IMR-90 (cell line): ENCODE data around the gene KLK10. TPM values are rescaled to one million over a fixed set of nuclear protein-coding genes. Genes with fewer than 3 reads are reported as not detected.

Experiments
- ATAC-seq: fragments of 200-7000 bp; cut with Tn5 transposase; 2 replicates; pipeline ENCODE4 v1.9.1; 2020; ENCODE audit warnings: low read depth, mild to moderate bottlenecking, moderate library complexity
- BruUV-seq: library from RNA; stranded (reverse); fragments of 400-500 nt; replicated peaks from 2 replicates; lab custom pipeline; 2021; lab: Mats Ljungman, UMichigan
- CTCF ChIA-PET: fragments of 300-600 bp; formaldehyde crosslinking; extraction: SDS; loops from one replicate; lab custom pipeline; 2021; ENCODE audit warnings: antibody characterized with exemption; lab: Yijun Ruan, JAX
- POLR2A ChIA-PET: fragments of 300-600 bp; sonication (Branson Sonifier 250); formaldehyde crosslinking; loops from one replicate; lab custom pipeline; 2022; ENCODE audit warnings: antibody characterized with exemption; ENCODE audit not compliant: unreplicated experiment; lab: Charles Lee
- DNase-seq: peaks from one replicate; pipeline ENCODE4 v3.0.0; 2013
- H2AFZ ChIP-seq: replicated peaks from 2 replicates; pipeline ENCODE3; 2013; ENCODE audit warnings: low read length, mild to moderate bottlenecking; ENCODE audit not compliant: poor library complexity
- H2AK5ac ChIP-seq: 2 replicates; pipeline ENCODE4 v1.6.1; 2013; ENCODE audit warnings: low read depth, low read length, inconsistent platforms
- H2AK9ac ChIP-seq: replicated peaks from 2 replicates; pipeline ENCODE3; 2013; ENCODE audit warnings: mild to moderate bottlenecking, low read depth, low read length, moderate library complexity; ENCODE audit not compliant: poor library complexity
- H2BK120ac ChIP-seq: 2 replicates; pipeline ENCODE4 v1.6.1; 2013; ENCODE audit warnings: low read depth, low read length, inconsistent platforms
- H2BK15ac ChIP-seq: 3 replicates; pipeline ENCODE4 v1.6.1; 2013; ENCODE audit warnings: low read depth, low read length, inconsistent platforms
- H2BK20ac ChIP-seq: 2 replicates; pipeline ENCODE4 v1.6.1; 2013; ENCODE audit warnings: low read depth, mild to moderate bottlenecking, inconsistent platforms, low read length, moderate library complexity
- H2BK5ac ChIP-seq: 2 replicates; pipeline ENCODE4 v1.6.1; 2013; ENCODE audit warnings: mild to moderate bottlenecking, low read depth, low read length, inconsistent platforms; ENCODE audit not compliant: poor library complexity, severe bottlenecking
- H3K14ac ChIP-seq: replicated peaks from 2 replicates; pipeline ENCODE4 v1.6.1; 2013; ENCODE audit warnings: low read depth, low read length, inconsistent platforms
- H3K18ac ChIP-seq: 2 replicates; pipeline ENCODE4 v1.6.1; 2013; ENCODE audit warnings: low read depth, low read length, control low read depth
- H3K23ac ChIP-seq: 2 replicates; pipeline ENCODE4 v1.6.1; 2013; ENCODE audit warnings: low read depth, low read length, inconsistent platforms
- H3K27ac ChIP-seq: 2 replicates; pipeline ENCODE4 v1.5.1; 2013; ENCODE audit warnings: mild to moderate bottlenecking, control low read depth, low read length; ENCODE audit not compliant: insufficient read depth
- H3K27me3 ChIP-seq: 2 replicates; pipeline ENCODE4 v1.6.1; 2013; ENCODE audit warnings: low read length; ENCODE audit not compliant: control insufficient read depth, insufficient read depth
- H3K36me3 ChIP-seq: 2 replicates; pipeline ENCODE4 v1.6.1; 2013; ENCODE audit warnings: low read length, mixed read lengths; ENCODE audit not compliant: control insufficient read depth, insufficient read depth
- H3K4ac ChIP-seq: 2 replicates; pipeline ENCODE4 v1.6.1; 2013; ENCODE audit warnings: low read depth, low read length, inconsistent platforms
- H3K4me1 ChIP-seq: 2 replicates; pipeline ENCODE4 v1.6.1; 2013; ENCODE audit warnings: low read length, mixed read lengths; ENCODE audit not compliant: control insufficient read depth, insufficient read depth
- H3K4me2 ChIP-seq: 2 replicates; pipeline ENCODE4 v1.6.1; 2013; ENCODE audit warnings: low read depth, mild to moderate bottlenecking, control low read depth, low read length, moderate library complexity
- H3K4me3 ChIP-seq: 2 replicates; pipeline ENCODE4 v1.5.1; 2013; ENCODE audit warnings: low read depth, mild to moderate bottlenecking, control low read depth, low read length, moderate library complexity; ENCODE audit not compliant: insufficient read depth
- H3K56ac ChIP-seq: 2 replicates; pipeline ENCODE4 v1.6.1; 2013; ENCODE audit warnings: low read length, inconsistent platforms; ENCODE audit not compliant: insufficient read depth; ENCODE audit errors: extremely low read depth
- H3K79me1 ChIP-seq, 2 experiments: 2 replicates each; pipeline ENCODE4 v1.6.1; 2013; ENCODE audit warnings: low read length in 2 of 2, inconsistent platforms in 1 of 2, low read depth in 1 of 2
- H3K9ac ChIP-seq: 2 replicates; pipeline ENCODE4 v1.6.1; 2013; ENCODE audit warnings: low read depth, low read length, control low read depth
- H3K9me1 ChIP-seq: 2 replicates; pipeline ENCODE4 v1.6.1; 2013; ENCODE audit warnings: low read length, inconsistent platforms; ENCODE audit not compliant: insufficient read depth
- H3K9me3 ChIP-seq: 2 replicates; pipeline ENCODE4 v1.6.1; 2013; ENCODE audit warnings: low read length; ENCODE audit not compliant: control insufficient read depth, insufficient read depth
- H4K20me1 ChIP-seq: 2 replicates; pipeline ENCODE4 v1.6.1; 2013; ENCODE audit warnings: low read length, inconsistent platforms; ENCODE audit not compliant: insufficient read depth
- H4K5ac ChIP-seq: 2 replicates; pipeline ENCODE4 v1.6.1; 2013; ENCODE audit warnings: mild to moderate bottlenecking, low read depth, low read length, control low read depth
- H4K8ac ChIP-seq, 2 experiments: 2 replicates each; pipeline ENCODE4 v1.6.1; 2013; ENCODE audit warnings: low read depth in 2 of 2, low read length in 2 of 2, control low read depth in 1 of 2, inconsistent platforms in 1 of 2
- H4K91ac ChIP-seq: 2 replicates; pipeline ENCODE4 v1.6.1; 2013; ENCODE audit warnings: low read depth, low read length, inconsistent platforms; ENCODE audit not compliant: insufficient read depth
- CHD1 ChIP-seq: IDR thresholded peaks from 2 replicates; pipeline ENCODE4 v1.6.1; 2012; ENCODE audit warnings: low read depth, low read length, improper control_type of control experiment
- CTCF ChIP-seq: conservative IDR thresholded peaks from 2 replicates; pipeline ENCODE4 v1.5.1; 2012; ENCODE audit warnings: mild to moderate bottlenecking, low read depth, low read length, improper control_type of control experiment
- FOS ChIP-seq: fragments of 150-350 bp; IDR thresholded peaks from 2 replicates; pipeline ENCODE4 v1.6.1; 2016; ENCODE audit warnings: low read depth, low read length
- MAFK ChIP-seq: IDR thresholded peaks from 2 replicates; pipeline ENCODE4 v1.6.1; 2012; ENCODE audit warnings: low read depth, low read length, improper control_type of control experiment
- MAZ ChIP-seq: IDR thresholded peaks from 2 replicates; pipeline ENCODE4 v1.6.1; 2012; ENCODE audit warnings: low read depth, mild to moderate bottlenecking, low read length, improper control_type of control experiment, moderate library complexity, borderline replicate concordance
- MXI1 ChIP-seq: IDR thresholded peaks from 2 replicates; pipeline ENCODE4 v1.6.1; 2012; ENCODE audit warnings: low read depth, mild to moderate bottlenecking, low read length, moderate library complexity, borderline replicate concordance
- NFE2L2 ChIP-seq: fragments of 150-350 bp; IDR thresholded peaks from 2 replicates; pipeline ENCODE4 v1.6.1; 2016; ENCODE audit warnings: low read depth, mild to moderate bottlenecking, low read length
- POLR2A ChIP-seq: IDR thresholded peaks from 2 replicates; pipeline ENCODE4 v1.6.1; 2012; ENCODE audit warnings: mild to moderate bottlenecking, low read depth, low read length
- RAD21 ChIP-seq: IDR thresholded peaks from 2 replicates; pipeline ENCODE4 v1.6.1; 2012; ENCODE audit warnings: low read length, improper control_type of control experiment
- RCOR1 ChIP-seq: IDR thresholded peaks from 2 replicates; pipeline ENCODE4 v1.6.1; 2012; ENCODE audit warnings: mild to moderate bottlenecking, low read length, improper control_type of control experiment; ENCODE audit not compliant: insufficient replicate concordance
- RFX5 ChIP-seq: IDR thresholded peaks from 2 replicates; pipeline ENCODE4 v1.8.0; 2012; ENCODE audit warnings: low read depth, mild to moderate bottlenecking, low read length, moderate library complexity
- SMC3 ChIP-seq: fragments of 150-350 bp; IDR thresholded peaks from 2 replicates; pipeline ENCODE4 v1.6.1; 2016; ENCODE audit warnings: low read depth, mild to moderate bottlenecking, antibody characterized with exemption, low read length, moderate library complexity
- USF2 ChIP-seq: fragments of 150-350 bp; IDR thresholded peaks from 2 replicates; pipeline ENCODE4 v1.6.1; 2017; ENCODE audit warnings: mild to moderate bottlenecking, antibody characterized with exemption, low read length, low read depth
- WGBS, 2 experiments: methylation state at CpG; one replicate each; pipeline versions ENCODE4 v1.1.5 to v1.1.7; 2013; ENCODE audit warnings: missing lambda C conversion rate in 2 of 2; ENCODE audit not compliant: insufficient read length in 1 of 2; ENCODE audit errors: extremely low coverage in 2 of 2; 5-methylcytosine and 5-hydroxymethylcytosine counted together
- dilution Hi-C: fragments of 300-500 bp; cut with HindIII; formaldehyde crosslinking; loops from one replicate; pipeline ENCODE4 v1.14.3; 2018; ENCODE audit warnings: low sequenced_read_pairs; ENCODE audit not compliant: unreplicated experiment
- in situ Hi-C: fragments of 300-500 bp; cut with MboI; formaldehyde crosslinking; loops from 3 replicates; pipeline ENCODE4 v1.14.3; 2019; ENCODE audit warnings: low sequenced_read_pairs, inconsistent platforms, mixed read lengths
- intact Hi-C: fragments of 100-400 bp; cut with micrococcal nuclease; formaldehyde crosslinking; loops from 2 replicates; pipeline ENCODE4 v1.10.0; 2022
- polyA plus RNA-seq, 3 experiments: library from polyadenylated mRNA; depleted of rRNA; stranded (reverse); fragments of >200 nt; gene quantifications; 2 replicates each; pipeline ENCODE4 v1.2.3, GENCODE V29; 2012; ENCODE audit warnings: low replicate concordance in 1 of 3
- total RNA-seq: library from RNA; depleted of rRNA; stranded (reverse); fragments of >200 nt; gene quantifications from 2 replicates; pipeline ENCODE4 v1.2.3, GENCODE V29; 2012

Gene KLK10
- total and polyA plus RNA-seq, 2 of the 4 experiments (the other 2 are of a cell fraction): not detected

GRCh38 chr19:51064534-51065220, 45.2 kb upstream of the KLK10 start, which contains the start of gene KLK13:
Gene KLK13, minus strand, starts transcription at chr19:51065092. Its CDS starts 25 bp downstream, at chr19:51065067.
- no peak within 1 kb of the TSS for H2BK5ac ChIP-seq
- H3K9ac ChIP-seq: no peak within 1 kb of the TSS
- no peak within 1 kb of the TSS for H3K14ac ChIP-seq
- TF ChIP-seq RFX5 (no peak), USF2 (no peak), SMC3 (no peak), RAD21 (no peak), MAFK (no peak), MAZ (no peak), POLR2A (no peak), NFE2L2 (no peak), CHD1 (no peak), RCOR1 (no peak), FOS (no peak), CTCF (no peak), MXI1 (no peak)
- no peaks in the 10 kb centered on the region for H3K36me3 ChIP-seq
- H4K8ac ChIP-seq: no peak within 1 kb of the TSS
- dilution Hi-C loops (no loop called here), in situ Hi-C loops (no loop called here), intact Hi-C loops (no loop called here)
- no peak within 1 kb of the TSS for H2AK9ac ChIP-seq
- no peak within 1 kb of the TSS for H4K5ac ChIP-seq
- no peak within 1 kb of the TSS for H2BK20ac ChIP-seq
- H3K18ac ChIP-seq: no peak within 1 kb of the TSS
- no peak for DNase-seq
- H3K4me2 ChIP-seq: peak within 1 kb of the TSS; percentile 21; the same call in 1 of the 2 replicates
- no peak for ATAC-seq
- H3K9me1 ChIP-seq: no peaks in the 10 kb centered on the region
- no peaks in the 10 kb centered on the region for H3K27me3 ChIP-seq
- BruUV-seq: no TSS peak
- no peak within 1 kb of the TSS for H2BK120ac ChIP-seq
- no CpG with 5 or more reads among the region's 38 CpGs for WGBS, 2 experiments
- no peaks in the 10 kb centered on the region for H4K20me1 ChIP-seq
- no peak within 1 kb of the TSS for H2AK5ac ChIP-seq
- H3K56ac ChIP-seq: no peak within 1 kb of the TSS
- H3K23ac ChIP-seq: no peak within 1 kb of the TSS
- ChIA-PET POLR2A (no interaction called here), CTCF (no interaction called here)
- no peak within 1 kb of the TSS for H4K91ac ChIP-seq
- H3K27ac ChIP-seq: no peak within 1 kb of the TSS
- H3K4ac ChIP-seq: no peak within 1 kb of the TSS
- no peak within 1 kb of the TSS for H2BK15ac ChIP-seq
- H2AFZ ChIP-seq: peak within 1 kb of the TSS; percentile 43
- H3K4me1 ChIP-seq: no peaks in the 10 kb centered on the region
- H3K79me1 ChIP-seq: no peaks in the 10 kb centered on the region
- H3K9me3 ChIP-seq: peaks cover 2% of the 10 kb centered on the region; the same call in 1 of the 2 replicates
- H3K4me3 ChIP-seq: peak within 1 kb of the TSS; percentile 14; the same call in 1 of the 2 replicates
